Lower lobe of right lung (tissue), 2 donors: ENCODE results near the gene TSPAN5. TPM values are rescaled to one million over a fixed set of nuclear protein-coding genes. Genes with fewer than 3 reads are reported as not detected.
"Not testable (repeated sequence)": the region's sequence is repeated elsewhere in the genome, so short reads cannot be mapped to it uniquely, and the experiment has no call there.

Experiments
- ATAC-seq, 2 donors: fragments of 200-7000 bp; cut with Tn5 transposase; one replicate each; pipeline ENCODE4 v1.9.1; 2020 to 2022; ENCODE audit warnings: mild to moderate bottlenecking in 2 of 2, moderate library complexity in 2 of 2
- DNase-seq: peaks from one replicate; pipeline ENCODE4 v3.0.0-alpha.2; 2020
- H3K27ac ChIP-seq: fragments of 200-600 bp; one replicate; pipeline ENCODE4 v1.8.0; 2022
- H3K27me3 ChIP-seq: fragments of 200-600 bp; one replicate; pipeline ENCODE4 v1.8.0; 2022; ENCODE audit warnings: low read depth
- H3K36me3 ChIP-seq: fragments of 200-600 bp; one replicate; pipeline ENCODE4 v1.8.0; 2022; ENCODE audit warnings: mild to moderate bottlenecking
- H3K4me1 ChIP-seq: fragments of 200-600 bp; one replicate; pipeline ENCODE4 v1.8.0; 2022
- H3K4me3 ChIP-seq: fragments of 200-600 bp; one replicate; pipeline ENCODE4 v1.8.0; 2022; ENCODE audit warnings: mild to moderate bottlenecking
- H3K9me3 ChIP-seq: fragments of 200-600 bp; one replicate; pipeline ENCODE4 v1.8.0; 2022
- CTCF ChIP-seq: fragments of 200-600 bp; IDR thresholded peaks from one replicate; pipeline ENCODE4 v1.8.0; 2022; ENCODE audit warnings: antibody characterized with exemption, mild to moderate bottlenecking
- intact Hi-C: fragments of 100-400 bp; cut with DNase I; formaldehyde crosslinking; loops from one replicate; pipeline ENCODE4 v1.11.0; 2022
- long read RNA-seq: library from polyadenylated mRNA; unstranded; transcript quantifications from one replicate; pipeline ENCODE4 v2.0.0, GENCODE V29; 2021
- total RNA-seq: library from RNA; stranded (reverse); fragmentation: NEBNext Ultra II Directional; extraction: Animal tissue kit (Norgen Biotek cat#: 25700); gene quantifications from one replicate; pipeline ENCODE4 v1.2.1, GENCODE V29; 2021
- donor health status: DM: no; HTN: yes; CAD: no; lungs with severe emphysema.

Gene TSPAN5
- 5.7 TPM for total RNA-seq
- long read RNA-seq, transcript TSPAN5-201 (8 exons, 3,365 nt), result major isoform, 6 of 13 reads
- long read RNA-seq, partial matches to known transcripts, result 0 of 13 reads
- long read RNA-seq, other reads (novel, unspliced or antisense), result 5 of 13 reads

GRCh38 chr4:98658287-98659105, at the start of gene TSPAN5:
TSS of gene TSPAN5 (minus strand) at chr4:98658611.
- intact Hi-C loops, result no loop called here
- DNase-seq, result peak; percentile 82
- H3K4me3 ChIP-seq, result peak within 1 kb of the TSS; percentile 61
- H3K27ac ChIP-seq, result peak within 1 kb of the TSS; percentile 58
- no peaks in the 10 kb centered on the region for H3K36me3 ChIP-seq
- peak; percentile 94 to 95 for ATAC-seq
- no peaks in the 10 kb centered on the region for H3K27me3 ChIP-seq
- TF ChIP-seq CTCF, result no peak
- H3K4me1 ChIP-seq, result peaks cover 24% of the 10 kb centered on the region
- no peaks in the 10 kb centered on the region for H3K9me3 ChIP-seq

GRCh38 chr4:98706935-98707334, 48.5 kb upstream of the TSPAN5 start:
- intact Hi-C loops, result no loop called here
- no peaks in the 10 kb centered on the region for H3K27me3 ChIP-seq
- H3K4me1 ChIP-seq, result no peaks in the 10 kb centered on the region
- H3K36me3 ChIP-seq, result no peaks in the 10 kb centered on the region
- no peak for DNase-seq
- H3K27ac ChIP-seq, result no peak overlapping the region
- H3K9me3 ChIP-seq, result no peaks in the 10 kb centered on the region
- no peak for ATAC-seq
- TF ChIP-seq CTCF, result no peak
- H3K4me3 ChIP-seq, result no peak overlapping the region

- Histone ChIP-seq H3K4me3 (no peak overlapping the region), H3K36me3 (no peaks in the 10 kb centered on the region), H3K9me3 (no peaks in the 10 kb centered on the region), H3K27me3 (no peaks in the 10 kb centered on the region), H3K27ac (no peak overlapping the region), H3K4me1 (no peaks in the 10 kb centered on the region)
- no peak for TF ChIP-seq CTCF
- peak; percentile 41 to 68 for ATAC-seq
- intact Hi-C loops, result no loop called here
- no peak for DNase-seq
Observed at GRCh38 chr4:98706200-98706813, 47.9 kb upstream of the TSPAN5 start.

- intact Hi-C loops, H3K4me3 ChIP-seq, H3K27me3 ChIP-seq, H3K27ac ChIP-seq, H3K36me3 ChIP-seq, H3K9me3 ChIP-seq, ATAC-seq, DNase-seq, H3K4me1 ChIP-seq: not testable (repeated sequence)
Observed at GRCh38 chr4:98705586-98705985, 47.2 kb upstream of the TSPAN5 start.

GRCh38 chr4:98700656-98701055, 42.2 kb upstream of the TSPAN5 start:
- Histone ChIP-seq H3K36me3 (no peaks in the 10 kb centered on the region), H3K9me3 (no peaks in the 10 kb centered on the region), H3K27ac (no peak overlapping the region), H3K4me1 (no peaks in the 10 kb centered on the region), H3K27me3 (no peaks in the 10 kb centered on the region), H3K4me3 (no peak overlapping the region)
- DNase-seq, result no peak
- intact Hi-C loops, result no loop called here
- ATAC-seq, result no peak
- no peak for TF ChIP-seq CTCF

- intact Hi-C loops, result no loop called here
- no peaks in the 10 kb centered on the region for H3K9me3 ChIP-seq
- H3K36me3 ChIP-seq, result no peaks in the 10 kb centered on the region
- H3K4me1 ChIP-seq, result no peaks in the 10 kb centered on the region
- ATAC-seq, result no peak
- no peaks in the 10 kb centered on the region for H3K27me3 ChIP-seq
- no peak for TF ChIP-seq CTCF
- no peak overlapping the region for H3K4me3 ChIP-seq
- no peak overlapping the region for H3K27ac ChIP-seq
- no peak for DNase-seq
Observed at GRCh38 chr4:98694076-98694475, 35.7 kb upstream of the TSPAN5 start.
